Breast epithelium (tissue), 4 donors: ENCODE results near the gene VAPB. TPM values are rescaled to one million over a fixed set of nuclear protein-coding genes. Genes with fewer than 3 reads are reported as not detected.

Experiments used
- DNase-seq, 2 donors: peaks; one replicate each; pipeline ENCODE4 v3.0.0-alpha.2; 2019; ENCODE audit warnings: low spot score in 2 of 2
- H3K27ac ChIP-seq, 2 donors: fragments of 200-600 bp; sonication (generic) in 1 of 2; one replicate each; pipeline ENCODE4 v1.5.1; 2016 to 2019; ENCODE audit warnings: mild to moderate bottlenecking in 1 of 2
- H3K27me3 ChIP-seq, 2 donors: fragments of 200-600 bp; sonication (generic) in 1 of 2; one replicate each; pipeline versions ENCODE4 v1.5.1 to v1.6.0; 2017 to 2019; ENCODE audit warnings: control low read depth in 1 of 2, mild to moderate bottlenecking in 1 of 2
- H3K36me3 ChIP-seq: fragments of 200-600 bp; one replicate; pipeline ENCODE4 v1.5.1; 2019
- H3K4me1 ChIP-seq, 2 donors: fragments of 200-600 bp; sonication (generic); one replicate each; pipeline ENCODE4 v1.5.1; 2016 to 2019; ENCODE audit warnings: control low read depth in 1 of 2
- H3K4me3 ChIP-seq, 3 donors: fragments of 200-600 bp; sonication (generic); 1 replicate in 2 of 3; 2 replicates in 1 of 3; pipeline ENCODE4 v1.5.1; 2016 to 2019; ENCODE audit warnings: mild to moderate bottlenecking in 3 of 3, moderate library complexity in 2 of 3
- H3K9me3 ChIP-seq, 2 donors: fragments of 200-600 bp; sonication (generic) in 1 of 2; one replicate each; pipeline ENCODE4 v1.5.1; 2016 to 2019; ENCODE audit warnings: control low read depth in 1 of 2
- CTCF ChIP-seq, 3 donors: fragments of 450-650 bp; IDR thresholded peaks; one replicate each; pipeline ENCODE4 v1.5.1; 2016 to 2017; ENCODE audit warnings: antibody characterized with exemption in 3 of 3, mild to moderate bottlenecking in 3 of 3, moderate library complexity in 3 of 3
- POLR2A ChIP-seq: fragments of 450-650 bp; IDR thresholded peaks from one replicate; pipeline ENCODE4 v1.6.1; 2016; ENCODE audit warnings: antibody characterized with exemption, mild to moderate bottlenecking, moderate library complexity
- POLR2AphosphoS5 ChIP-seq, 3 donors: sonication (generic); formaldehyde crosslinking; IDR thresholded peaks; one replicate each; pipeline ENCODE4 v1.6.1; 2017; ENCODE audit warnings: antibody characterized with exemption in 3 of 3
- intact Hi-C: fragments of 100-400 bp; cut with DNase I; formaldehyde crosslinking; loops from one replicate; pipeline ENCODE4 v1.15.1; 2023; ENCODE audit warnings: low total_unique reads
- total RNA-seq, 3 donors: library from RNA; depleted of rRNA; stranded (reverse); fragments of >200 nt; gene quantifications; one replicate each; pipeline ENCODE4 v1.1.0, GENCODE V29; 2016

VAPB gene
- total RNA-seq, 3 donors from 2014 or later, result 18.6 to 18.9 (median 18.7) TPM

- no peaks in the 10 kb centered on the region for H3K27me3 ChIP-seq
- TF ChIP-seq POLR2AphosphoS5 (IDR thresholded peaks at IDR 0.05) (no peak), POLR2A (no peak), CTCF (IDR thresholded peaks at IDR 0.05) (no peak)
- DNase-seq, result no peak
- no peaks in the 10 kb centered on the region for H3K4me1 ChIP-seq
- H3K9me3 ChIP-seq, result no peaks in the 10 kb centered on the region
- no peaks in the 10 kb centered on the region for H3K36me3 ChIP-seq
- intact Hi-C loops, result loop anchor here (5.0 kb wide), 1 partner anchor 1375 kb away; no protein-coding TSS in a partner anchor
- H3K27ac ChIP-seq, result no peak overlapping the region
- no peak overlapping the region for H3K4me3 ChIP-seq
Observed at GRCh38 chr20:58466729-58467571, 77.9 kb downstream of the VAPB start.

- H3K4me1 ChIP-seq, result no peaks in the 10 kb centered on the region
- H3K36me3 ChIP-seq, result no peaks in the 10 kb centered on the region
- no peak for TF ChIP-seq CTCF (IDR thresholded peaks at IDR 0.05)
- no peak for TF ChIP-seq POLR2AphosphoS5 (IDR thresholded peaks at IDR 0.05)
- no peak for TF ChIP-seq POLR2A
- intact Hi-C loops, result loop anchor here (5.0 kb wide), 1 partner anchor 1376 kb away; no protein-coding TSS in a partner anchor
- DNase-seq, result no peak
- no peak overlapping the region for H3K4me3 ChIP-seq
- no peaks in the 10 kb centered on the region for H3K27me3 ChIP-seq
- H3K9me3 ChIP-seq, result no peaks in the 10 kb centered on the region
- no peak overlapping the region for H3K27ac ChIP-seq
Observed at GRCh38 chr20:58467572-58468527, 78.8 kb downstream of the VAPB start.

GRCh38 chr20:58469616-58470015 lies 80.6 kb downstream of the VAPB start:
- Histone ChIP-seq H3K36me3 (no peaks in the 10 kb centered on the region), H3K4me1 (no peaks in the 10 kb centered on the region), H3K27ac (no peak overlapping the region), H3K4me3 (no peak overlapping the region), H3K27me3 (no peaks in the 10 kb centered on the region), H3K9me3 (no peaks in the 10 kb centered on the region)
- DNase-seq, result no peak
- intact Hi-C loops, result loop anchor here (5.0 kb wide), 1 partner anchor 1377 kb away; no protein-coding TSS in a partner anchor
- TF ChIP-seq POLR2A (no peak), POLR2AphosphoS5 (IDR thresholded peaks at IDR 0.05) (no peak), CTCF (IDR thresholded peaks at IDR 0.05) (no peak)

- no peak for DNase-seq
- H3K4me3 ChIP-seq, result no peak overlapping the region
- H3K36me3 ChIP-seq, result no peaks in the 10 kb centered on the region
- TF ChIP-seq CTCF (IDR thresholded peaks at IDR 0.05) (no peak), POLR2A (no peak), POLR2AphosphoS5 (IDR thresholded peaks at IDR 0.05) (no peak)
- intact Hi-C loops, result no loop called here
- H3K27me3 ChIP-seq, result no peaks in the 10 kb centered on the region
- H3K4me1 ChIP-seq, result no peaks in the 10 kb centered on the region
- H3K9me3 ChIP-seq, result no peaks in the 10 kb centered on the region
- no peak overlapping the region for H3K27ac ChIP-seq
Observed at GRCh38 chr20:58470336-58471192, 81.5 kb downstream of the VAPB start.
